HG03159 (cell line): ENCODE results near the gene NXF2B.
"Not testable (repeated sequence)": the region's sequence is repeated elsewhere in the genome, so short reads cannot be mapped to it uniquely, and the experiment has no call there.

Source experiments
- ATAC-seq: cut with Tn5 transposase; IDR thresholded peaks from one replicate; pipeline ENCODE4 v1.9.1; 2021; ENCODE audit warnings: mild to moderate bottlenecking, moderate library complexity; ENCODE audit not compliant: unreplicated experiment

NXF2B gene, protein sequence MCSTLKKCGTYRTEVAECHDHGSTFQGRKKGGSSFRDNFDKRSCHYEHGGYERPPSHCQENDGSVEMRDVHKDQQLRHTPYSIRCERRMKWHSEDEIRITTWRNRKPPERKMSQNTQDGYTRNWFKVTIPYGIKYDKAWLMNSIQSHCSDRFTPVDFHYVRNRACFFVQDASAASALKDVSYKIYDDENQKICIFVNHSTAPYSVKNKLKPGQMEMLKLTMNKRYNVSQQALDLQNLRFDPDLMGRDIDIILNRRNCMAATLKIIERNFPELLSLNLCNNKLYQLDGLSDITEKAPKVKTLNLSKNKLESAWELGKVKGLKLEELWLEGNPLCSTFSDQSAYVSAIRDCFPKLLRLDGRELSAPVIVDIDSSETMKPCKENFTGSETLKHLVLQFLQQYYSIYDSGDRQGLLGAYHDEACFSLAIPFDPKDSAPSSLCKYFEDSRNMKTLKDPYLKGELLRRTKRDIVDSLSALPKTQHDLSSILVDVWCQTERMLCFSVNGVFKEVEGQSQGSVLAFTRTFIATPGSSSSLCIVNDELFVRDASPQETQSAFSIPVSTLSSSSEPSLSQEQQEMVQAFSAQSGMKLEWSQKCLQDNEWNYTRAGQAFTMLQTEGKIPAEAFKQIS

GRCh38 chrX:102439908-102440307, at the start of gene NXF2B:
NXF2B (minus strand) TSS chrX:102440008; CDS start chrX:102380036, 59,972 bp downstream.
- not testable (repeated sequence) for ATAC-seq

- not testable (repeated sequence) for ATAC-seq
Measured at GRCh38 chrX:102478765-102479164, 39.0 kb upstream of the NXF2B start.

GRCh38 chrX:102471762-102472220, 32.0 kb upstream of the NXF2B start, which contains the start of gene TCP11X2:
TCP11X2 (minus strand) TSS chrX:102471812.
- ATAC-seq = not testable (repeated sequence)

DNA sequence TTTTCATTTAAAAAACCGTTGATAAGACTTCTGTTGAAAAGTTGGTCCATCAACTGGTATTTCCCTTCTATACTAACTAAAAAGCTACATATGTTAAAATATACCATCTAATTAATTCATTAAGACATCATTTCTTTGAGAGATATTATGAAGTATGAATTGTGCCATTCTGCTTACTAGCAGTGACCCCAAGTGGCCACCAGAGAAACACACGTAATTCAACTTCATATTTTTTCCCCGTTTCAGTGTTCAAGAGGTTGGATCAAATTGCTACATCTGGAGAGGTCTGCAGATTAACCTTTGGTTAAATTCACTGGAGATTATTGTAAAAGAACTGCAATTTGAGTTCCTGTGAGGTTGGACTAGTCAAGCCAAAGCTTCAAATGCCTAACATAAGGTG, 30.4 kb upstream of the NXF2B start:
- ATAC-seq = not testable (repeated sequence)

- not testable (repeated sequence) for ATAC-seq
Measured at GRCh38 chrX:102458615-102459014, 18.8 kb upstream of the NXF2B start.

DNA sequence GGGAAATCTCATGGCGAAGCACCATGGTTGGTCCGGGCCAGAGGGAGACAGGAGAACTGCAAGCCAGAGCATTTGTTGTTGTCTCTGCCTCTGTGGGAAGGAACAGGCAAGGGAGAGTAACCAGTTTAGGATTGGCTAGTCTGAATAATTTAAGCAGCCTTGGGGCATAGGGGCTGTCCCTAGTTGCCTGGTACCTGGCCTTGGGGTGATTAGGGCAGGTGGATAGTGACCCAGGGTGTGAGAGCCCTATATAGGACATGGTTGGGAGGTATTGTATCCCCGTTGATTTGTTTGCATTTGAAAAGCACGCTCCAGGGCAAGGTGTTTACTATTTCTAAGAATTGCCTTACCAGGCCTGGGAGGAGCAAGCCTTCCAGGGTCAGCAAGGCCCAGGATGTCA, 25.3 kb downstream of the NXF2B start:
- ATAC-seq = not testable (repeated sequence)

DNA sequence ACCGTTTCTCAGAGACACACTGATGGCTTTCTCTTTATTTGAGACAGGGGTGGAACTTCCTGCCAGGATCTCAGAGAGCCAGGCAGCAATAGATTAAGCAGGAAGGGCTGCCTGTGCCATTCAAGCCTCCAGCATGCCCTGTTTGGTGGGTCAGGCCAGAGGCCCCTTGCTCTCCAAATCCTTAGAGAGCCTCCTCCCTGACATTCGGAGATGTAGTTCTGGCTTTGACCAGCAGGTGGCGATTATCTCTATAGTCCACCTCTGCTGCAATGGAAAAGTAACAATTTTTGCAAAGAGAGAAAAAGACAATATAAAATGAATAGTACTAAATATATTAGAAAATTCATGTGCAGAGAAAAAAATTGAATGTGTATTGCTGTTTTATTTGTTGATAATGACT, 93.9 kb downstream of the NXF2B start:
- no peak for ATAC-seq

GRCh38 chrX:102341867-102342266, 97.9 kb downstream of the NXF2B start:
- no peak for ATAC-seq

- no peak for ATAC-seq
Measured at GRCh38 chrX:102339312-102340298, 100.2 kb downstream of the NXF2B start.

DNA sequence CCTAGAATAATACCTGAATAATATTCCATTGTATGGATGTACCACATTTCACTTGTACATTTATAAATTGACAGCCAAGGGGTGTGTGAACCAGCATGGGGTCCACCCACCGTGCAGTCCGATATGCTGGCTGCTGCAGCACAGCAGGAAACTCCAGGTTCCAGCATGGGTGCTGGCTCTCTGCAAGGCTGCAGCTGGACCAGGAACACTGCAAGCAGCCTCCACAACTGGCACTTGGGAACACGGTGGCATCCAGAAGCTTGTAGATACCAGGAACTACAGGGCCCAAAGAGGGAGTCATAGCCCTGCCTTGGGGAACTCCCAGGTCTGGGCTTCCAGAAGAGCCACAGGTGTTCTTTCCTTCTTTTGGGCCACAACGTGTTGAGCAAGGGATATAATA, 101.6 kb downstream of the NXF2B start:
- ATAC-seq = no peak
